PC-9 (cell line): ENCODE measurements around the gene GON4L. TPM values are rescaled to one million over a fixed set of nuclear protein-coding genes. Genes with fewer than 3 reads are reported as not detected.
A peak's percentile ranks its signal among the peaks of the same experiment; 100 is the strongest.
"Not testable (repeated sequence)": the region's sequence is repeated elsewhere in the genome, so short reads cannot be mapped to it uniquely, and the experiment has no call there.

Experiments
- BruUV-seq: library from RNA; stranded (reverse); fragments of 400-500 nt; replicated peaks from 2 replicates; lab custom pipeline; 2021; lab: Mats Ljungman, UMichigan
- CTCF ChIA-PET: fragments of 300-600 bp; sonication (Branson Sonifier 250); formaldehyde crosslinking; loops from one replicate; lab custom pipeline; 2022; ENCODE audit warnings: antibody characterized with exemption; lab: Charles Lee
- POLR2A ChIA-PET: fragments of 300-600 bp; sonication (Branson Sonifier 250); formaldehyde crosslinking; loops from one replicate; lab custom pipeline; 2022; ENCODE audit warnings: antibody characterized with exemption; ENCODE audit not compliant: unreplicated experiment; lab: Charles Lee
- DNase-seq, 2 experiments: peaks; one replicate each; pipeline versions ENCODE4 v3.0.0 to v3.0.0-alpha.2; 2015 to 2022; ENCODE audit warnings: mixed read lengths in 1 of 2
- H2AFZ ChIP-seq: fragments of 200-600 bp; sonication (generic); 2 replicates; pipeline ENCODE4 v1.8.1; 2017; ENCODE audit warnings: antibody characterized with exemption
- H3F3A ChIP-seq: fragments of 200-600 bp; sonication (generic); 2 replicates; pipeline ENCODE4 v1.8.1; 2017; ENCODE audit warnings: antibody characterized with exemption, mild to moderate bottlenecking, low read depth; ENCODE audit not compliant: insufficient read depth
- H3K27ac ChIP-seq: fragments of 200-600 bp; sonication (generic); 2 replicates; pipeline ENCODE4 v1.6.1; 2016; ENCODE audit warnings: mixed run types
- H3K27me3 ChIP-seq: fragments of 200-600 bp; sonication (generic); 2 replicates; pipeline ENCODE4 v1.6.1; 2016; ENCODE audit warnings: low read depth, mixed run types; ENCODE audit not compliant: insufficient read depth
- H3K36me3 ChIP-seq: fragments of 200-600 bp; sonication (generic); 2 replicates; pipeline ENCODE4 v1.6.1; 2016; ENCODE audit warnings: low read depth, mixed run types
- H3K4me1 ChIP-seq: fragments of 200-600 bp; sonication (generic); replicated peaks from 2 replicates; pipeline ENCODE4 v1.6.1; 2016; ENCODE audit warnings: mixed run types; ENCODE audit not compliant: insufficient read depth
- H3K4me2 ChIP-seq: fragments of 200-600 bp; sonication (generic); 2 replicates; pipeline ENCODE4 v1.6.1; 2017; ENCODE audit warnings: mixed run types
- H3K4me3 ChIP-seq: fragments of 200-600 bp; sonication (generic); 2 replicates; pipeline ENCODE4 v1.6.1; 2016; ENCODE audit warnings: mixed run types
- H3K79me2 ChIP-seq: fragments of 200-600 bp; sonication (generic); 2 replicates; pipeline ENCODE4 v1.6.1; 2017; ENCODE audit warnings: low read depth, mixed run types
- H3K9me2 ChIP-seq: fragments of 200-600 bp; sonication (generic); 2 replicates; pipeline ENCODE4 v1.8.1; 2017; ENCODE audit warnings: mild to moderate bottlenecking; ENCODE audit not compliant: insufficient read depth
- H3K9me3 ChIP-seq: fragments of 200-600 bp; sonication (generic); 2 replicates; pipeline ENCODE4 v1.8.1; 2016; ENCODE audit warnings: low read depth; ENCODE audit not compliant: insufficient read depth
- H4K20me1 ChIP-seq: fragments of 200-600 bp; sonication (generic); 2 replicates; pipeline ENCODE4 v1.8.1; 2017; ENCODE audit not compliant: insufficient read depth
- CTCF ChIP-seq: fragments of 200-600 bp; sonication (generic); conservative IDR thresholded peaks from 2 replicates; pipeline ENCODE4 v1.6.1; 2017; ENCODE audit warnings: mixed run types, antibody characterized with exemption, mild to moderate bottlenecking, moderate library complexity
- EZH2 ChIP-seq: fragments of 200-600 bp; sonication (generic); IDR thresholded peaks from 2 replicates; pipeline ENCODE4 v1.8.0; 2017; ENCODE audit warnings: antibody characterized with exemption, low read depth
- intact Hi-C: fragments of 100-400 bp; cut with micrococcal nuclease; formaldehyde crosslinking; loops from one replicate; pipeline ENCODE4 v1.10.0; 2022; ENCODE audit not compliant: unreplicated experiment
- total RNA-seq: library from RNA; stranded (reverse); gene quantifications from 2 replicates; pipeline ENCODE4 v1.2.3, GENCODE V29; 2021

The GON4L gene
- total RNA-seq, 1 experiment from 2014 or later, result 45.8 TPM

DNA sequence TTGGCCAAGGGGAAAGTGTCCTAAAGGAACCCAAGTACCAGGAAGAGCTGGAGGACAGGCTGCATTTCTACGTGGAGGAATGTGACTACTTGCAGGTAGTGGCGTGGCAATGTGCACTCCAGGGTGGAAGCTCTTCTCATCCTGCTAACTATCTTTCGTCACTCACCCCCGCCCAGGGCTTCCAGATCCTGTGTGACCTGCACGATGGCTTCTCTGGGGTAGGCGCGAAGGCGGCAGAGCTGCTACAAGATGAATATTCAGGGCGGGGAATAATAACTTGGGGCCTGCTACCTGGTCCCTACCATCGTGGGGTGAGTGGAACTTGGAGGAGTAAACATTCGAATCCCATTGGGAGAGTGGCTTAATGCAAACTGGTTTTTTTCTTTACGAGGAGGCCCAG lies 109.4 kb downstream of the GON4L start:
- intact Hi-C loops, CTCF ChIA-PET, POLR2A ChIA-PET: not testable (repeated sequence)

GRCh38 chr1:155745284-155746228 lies 111.5 kb downstream of the GON4L start:
- H3K4me3 ChIP-seq, result peak overlapping the region; percentile 70
- peak overlapping the region; percentile 81 for H3K4me2 ChIP-seq
- H3F3A ChIP-seq, H3K36me3 ChIP-seq, intact Hi-C loops, H3K79me2 ChIP-seq, H3K4me1 ChIP-seq, H3K27ac ChIP-seq, H3K9me3 ChIP-seq, H3K27me3 ChIP-seq, H3K9me2 ChIP-seq, H4K20me1 ChIP-seq: not testable (repeated sequence)
- H2AFZ ChIP-seq, result peak overlapping the region; percentile 84
- ChIA-PET CTCF (interaction anchor here (0.5 kb wide), 1 partner anchor 478 kb away, joined by 4 read pairs; no protein-coding TSS in a partner anchor), POLR2A (interaction anchor here (0.6 kb wide), 1 partner anchor 256 kb away, joined by 4 read pairs; no protein-coding TSS in a partner anchor)
- BruUV-seq, result TSS peak; percentile 45
- DNase-seq, result peak; percentile 90 to 91

More for the DNA sequence above, 109.4 kb downstream of the GON4L start:
- H3K9me2 ChIP-seq, H3K4me1 ChIP-seq, BruUV-seq, H3K27ac ChIP-seq, H3K9me3 ChIP-seq, H3K4me2 ChIP-seq, H2AFZ ChIP-seq, H3K79me2 ChIP-seq, H3F3A ChIP-seq, H3K36me3 ChIP-seq, H3K4me3 ChIP-seq, H3K27me3 ChIP-seq, DNase-seq, H4K20me1 ChIP-seq: not testable (repeated sequence)

DNA sequence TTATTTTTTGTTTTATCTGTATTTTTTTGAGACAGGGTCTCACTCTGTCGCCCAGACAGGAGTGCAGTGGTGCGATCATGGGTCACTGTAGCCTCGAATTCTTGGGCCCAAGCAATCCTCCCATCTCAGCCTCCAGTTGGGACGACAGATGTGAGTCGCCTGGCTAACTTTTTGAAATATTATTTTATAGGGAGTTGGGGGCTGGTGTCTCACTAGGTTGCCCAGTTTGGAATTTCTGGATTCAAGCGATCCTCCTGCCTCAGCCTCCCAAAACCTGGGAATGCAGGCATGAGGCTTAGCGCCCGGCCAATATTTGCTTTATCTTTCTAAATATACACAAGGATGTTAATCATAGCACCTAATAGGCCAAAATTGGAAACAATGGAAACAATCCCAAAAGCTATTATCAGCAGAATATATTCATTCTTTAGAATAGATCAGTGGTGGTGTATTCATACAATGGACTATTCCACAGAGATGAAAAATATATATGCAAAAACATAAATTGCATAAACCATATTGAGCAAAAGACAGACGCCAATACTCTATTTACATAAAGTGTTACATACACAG lies 112.2 kb downstream of the GON4L start:
- Histone ChIP-seq H3K9me3 (no peaks in the 10 kb centered on the region), H3K79me2 (no peaks in the 10 kb centered on the region), H3K4me2 (peak overlapping the region; percentile 81), H3K4me3 (peak overlapping the region; percentile 70), H4K20me1 (no peaks in the 10 kb centered on the region), H3K36me3 (no peaks in the 10 kb centered on the region), H3K27me3 (no peaks in the 10 kb centered on the region), H3K9me2 (no peaks in the 10 kb centered on the region), H2AFZ (peak overlapping the region; percentile 84), H3K4me1 (no peaks in the 10 kb centered on the region), H3F3A (peaks cover 5% of the 10 kb centered on the region; the same call in 1 of the 2 replicates), H3K27ac (no peak overlapping the region)
- CTCF ChIA-PET, result no interaction called here
- DNase-seq, result no peak
- TF ChIP-seq EZH2 (no peak), CTCF (no peak)
- POLR2A ChIA-PET, result no interaction called here
- BruUV-seq, result no TSS peak
- intact Hi-C loops, result no loop called here

GRCh38 chr1:155741908-155742307 lies 115.1 kb downstream of the GON4L start:
- H3K79me2 ChIP-seq, result no peaks in the 10 kb centered on the region
- CTCF ChIA-PET, result interaction anchor here (0.6 kb wide), 1 partner anchor 19 kb away, joined by 3 read pairs; no protein-coding TSS in a partner anchor
- no peaks in the 10 kb centered on the region for H3K9me2 ChIP-seq
- BruUV-seq, result no TSS peak
- no peak overlapping the region for H3K27ac ChIP-seq
- H3K4me3 ChIP-seq, result no peak overlapping the region
- peaks cover 21% of the 10 kb centered on the region for H3F3A ChIP-seq
- no peaks in the 10 kb centered on the region for H4K20me1 ChIP-seq
- H3K4me2 ChIP-seq, result no peak overlapping the region
- POLR2A ChIA-PET, result no interaction called here
- no peak overlapping the region for H2AFZ ChIP-seq
- H3K36me3 ChIP-seq, result peaks cover 3% of the 10 kb centered on the region; the same call in 1 of the 2 replicates
- no peaks in the 10 kb centered on the region for H3K4me1 ChIP-seq
- H3K9me3 ChIP-seq, result no peaks in the 10 kb centered on the region
- intact Hi-C loops, result no loop called here
- TF ChIP-seq CTCF (no peak), EZH2 (no peak)
- no peaks in the 10 kb centered on the region for H3K27me3 ChIP-seq
- no peak for DNase-seq
